SU-DHL-6 (cell line): Measurements from ENCODE around the gene TMEM240.

Source experiments
- H2AFZ ChIP-seq: fragments of 200-600 bp; sonication (generic); 2 replicates; pipeline ENCODE4 v1.6.1; 2014; ENCODE audit warnings: low read depth, mild to moderate bottlenecking, moderate library complexity, mixed read lengths, antibody characterized with exemption, low read length; ENCODE audit not compliant: severe bottlenecking
- H3F3A ChIP-seq: fragments of 200-600 bp; shearing (Covaris generic); 2 replicates; pipeline ENCODE4 v1.6.0; 2016; ENCODE audit warnings: antibody characterized with exemption, mild to moderate bottlenecking; ENCODE audit not compliant: insufficient read depth
- H3K27ac ChIP-seq: fragments of 200-600 bp; sonication (generic); 2 replicates; pipeline ENCODE4 v1.5.1; 2016; ENCODE audit warnings: low read depth, mild to moderate bottlenecking, low read length, moderate library complexity, mixed read lengths
- H3K27me3 ChIP-seq: fragments of 200-600 bp; sonication (generic), shearing (Covaris generic); 2 replicates; pipeline ENCODE4 v1.6.0; 2014; ENCODE audit warnings: mild to moderate bottlenecking, low read length
- H3K36me3 ChIP-seq: fragments of 200-600 bp; sonication (generic); 2 replicates; pipeline ENCODE4 v1.6.1; 2014; ENCODE audit warnings: mild to moderate bottlenecking, low read length, mixed read lengths
- H3K4me2 ChIP-seq: fragments of 300-600, 200-600 bp; shearing (Covaris generic), sonication (generic); 2 replicates; pipeline ENCODE4 v1.6.0; 2014; ENCODE audit warnings: low read length, low read depth, mild to moderate bottlenecking; ENCODE audit not compliant: poor library complexity, severe bottlenecking
- H3K4me3 ChIP-seq: fragments of 200-600 bp; sonication (generic); 2 replicates; pipeline ENCODE4 v1.5.1; 2014; ENCODE audit warnings: antibody characterized with exemption, low read length, mild to moderate bottlenecking, mixed read lengths; ENCODE audit not compliant: insufficient read depth, poor library complexity, severe bottlenecking
- H3K79me2 ChIP-seq: fragments of 200-600 bp; sonication (generic); 2 replicates; pipeline ENCODE4 v1.6.1; 2014; ENCODE audit warnings: mild to moderate bottlenecking, low read length, moderate library complexity; ENCODE audit not compliant: insufficient read depth
- H3K9ac ChIP-seq: fragments of 200-600 bp; sonication (generic); 2 replicates; pipeline ENCODE4 v1.7.0; 2014; ENCODE audit warnings: mild to moderate bottlenecking, low read length
- H3K9me2 ChIP-seq: fragments of 200-600 bp; sonication (generic); replicated peaks from 2 replicates; pipeline ENCODE4 v1.6.1; 2014; ENCODE audit warnings: low read length; ENCODE audit not compliant: insufficient read depth
- H3K9me3 ChIP-seq: fragments of 200-600 bp; sonication (generic); 2 replicates; pipeline ENCODE4 v1.6.1; 2014; ENCODE audit warnings: low read length, mixed read lengths; ENCODE audit not compliant: insufficient read depth
- H4K20me1 ChIP-seq: fragments of 200-600 bp; sonication (generic); 2 replicates; pipeline ENCODE4 v1.6.1; 2014; ENCODE audit warnings: low read depth, mild to moderate bottlenecking, antibody characterized with exemption, low read length, moderate library complexity, mixed read lengths
- EZH2phosphoT487 ChIP-seq: fragments of 200-600 bp; sonication (generic), shearing (Covaris generic); conservative IDR thresholded peaks from 2 replicates; pipeline ENCODE4 v1.6.1; 2018; ENCODE audit warnings: mild to moderate bottlenecking, antibody characterized with exemption, low read length, moderate library complexity, mixed read lengths
- TF ChIP-seq, protein P1 (sequence below): fragments of 200-600 bp; sonication (generic); IDR thresholded peaks from one replicate; pipeline ENCODE4 v1.5.1; 2017; ENCODE audit warnings: antibody characterized with exemption, mild to moderate bottlenecking, low read length, moderate library complexity; ENCODE audit not compliant: insufficient read depth, poor library complexity, severe bottlenecking

The TMEM240 gene

DNA sequence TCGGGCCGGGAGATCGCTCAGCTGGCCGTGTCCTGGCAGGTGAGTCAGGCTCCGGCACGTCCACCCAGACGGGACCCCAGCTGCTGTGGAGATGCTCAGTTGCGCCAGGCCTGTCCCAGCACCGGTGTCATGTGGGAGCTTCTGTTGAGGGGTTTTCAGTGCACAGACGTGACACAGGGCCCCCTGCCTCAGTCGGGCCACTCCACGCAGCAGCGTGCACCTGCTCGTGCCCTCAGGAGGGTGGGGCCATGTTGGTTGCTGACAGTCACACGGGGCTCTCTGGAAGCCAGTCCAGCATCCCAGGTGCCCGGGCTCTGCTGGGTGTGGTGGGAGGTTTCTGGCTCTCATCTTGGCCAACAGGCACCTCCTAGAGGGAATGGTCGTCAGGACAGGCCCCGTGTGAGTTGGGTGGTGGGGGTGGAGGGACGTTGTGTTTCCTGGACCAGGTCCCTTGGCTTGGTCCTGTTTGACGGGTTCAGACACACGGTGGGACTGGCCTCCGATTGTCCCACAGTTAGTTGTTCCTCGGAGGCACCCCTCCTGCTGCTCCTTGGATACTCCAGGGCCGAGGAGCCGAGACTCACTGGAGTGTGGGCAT, 49.7 kb downstream of the TMEM240 start:
- no peak overlapping the region for H3K9ac ChIP-seq
- H4K20me1 ChIP-seq, result no peaks in the 10 kb centered on the region
- H3K4me3 ChIP-seq, result no peak overlapping the region
- H3K79me2 ChIP-seq, result no peaks in the 10 kb centered on the region
- TF ChIP-seq EZH2phosphoT487, result no peak
- TF ChIP-seq, protein P1, sequence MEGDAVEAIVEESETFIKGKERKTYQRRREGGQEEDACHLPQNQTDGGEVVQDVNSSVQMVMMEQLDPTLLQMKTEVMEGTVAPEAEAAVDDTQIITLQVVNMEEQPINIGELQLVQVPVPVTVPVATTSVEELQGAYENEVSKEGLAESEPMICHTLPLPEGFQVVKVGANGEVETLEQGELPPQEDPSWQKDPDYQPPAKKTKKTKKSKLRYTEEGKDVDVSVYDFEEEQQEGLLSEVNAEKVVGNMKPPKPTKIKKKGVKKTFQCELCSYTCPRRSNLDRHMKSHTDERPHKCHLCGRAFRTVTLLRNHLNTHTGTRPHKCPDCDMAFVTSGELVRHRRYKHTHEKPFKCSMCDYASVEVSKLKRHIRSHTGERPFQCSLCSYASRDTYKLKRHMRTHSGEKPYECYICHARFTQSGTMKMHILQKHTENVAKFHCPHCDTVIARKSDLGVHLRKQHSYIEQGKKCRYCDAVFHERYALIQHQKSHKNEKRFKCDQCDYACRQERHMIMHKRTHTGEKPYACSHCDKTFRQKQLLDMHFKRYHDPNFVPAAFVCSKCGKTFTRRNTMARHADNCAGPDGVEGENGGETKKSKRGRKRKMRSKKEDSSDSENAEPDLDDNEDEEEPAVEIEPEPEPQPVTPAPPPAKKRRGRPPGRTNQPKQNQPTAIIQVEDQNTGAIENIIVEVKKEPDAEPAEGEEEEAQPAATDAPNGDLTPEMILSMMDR, result no peak
- no peak overlapping the region for H3K27ac ChIP-seq
- H3F3A ChIP-seq, result no peaks in the 10 kb centered on the region
- no peaks in the 10 kb centered on the region for H3K27me3 ChIP-seq
- no peak overlapping the region for H3K4me2 ChIP-seq
- peaks cover 4% of the 10 kb centered on the region; the same call in 1 of the 2 replicates for H3K36me3 ChIP-seq
- no peak overlapping the region for H2AFZ ChIP-seq
- no peaks in the 10 kb centered on the region for H3K9me3 ChIP-seq
- H3K9me2 ChIP-seq, result no peaks in the 10 kb centered on the region

GRCh38 chr1:1489861-1490260, 50.6 kb downstream of the TMEM240 start:
- H3K79me2 ChIP-seq, result no peaks in the 10 kb centered on the region
- no peak overlapping the region for H3K9ac ChIP-seq
- H3K4me2 ChIP-seq, result no peak overlapping the region
- no peaks in the 10 kb centered on the region for H4K20me1 ChIP-seq
- peaks cover 4% of the 10 kb centered on the region; the same call in 1 of the 2 replicates for H3K36me3 ChIP-seq
- no peaks in the 10 kb centered on the region for H3F3A ChIP-seq
- H3K27ac ChIP-seq, result no peak overlapping the region
- TF ChIP-seq EZH2phosphoT487, result no peak
- TF ChIP-seq, protein P1, result no peak
- no peaks in the 10 kb centered on the region for H3K27me3 ChIP-seq
- no peak overlapping the region for H2AFZ ChIP-seq
- H3K4me3 ChIP-seq, result no peak overlapping the region
- no peaks in the 10 kb centered on the region for H3K9me2 ChIP-seq
- no peaks in the 10 kb centered on the region for H3K9me3 ChIP-seq

GRCh38 chr1:1489231-1489630, 51.2 kb downstream of the TMEM240 start:
- Histone ChIP-seq H3K27ac (no peak overlapping the region), H3K4me3 (no peak overlapping the region), H3K36me3 (peaks cover 4% of the 10 kb centered on the region; the same call in 1 of the 2 replicates), H3K9me3 (no peaks in the 10 kb centered on the region), H4K20me1 (no peaks in the 10 kb centered on the region), H2AFZ (no peak overlapping the region), H3K9me2 (no peaks in the 10 kb centered on the region), H3K9ac (no peak overlapping the region), H3K79me2 (no peaks in the 10 kb centered on the region), H3K27me3 (no peaks in the 10 kb centered on the region), H3F3A (no peaks in the 10 kb centered on the region), H3K4me2 (no peak overlapping the region)
- TF ChIP-seq, protein P1, result no peak
- no peak for TF ChIP-seq EZH2phosphoT487
